GM19452 (cell line): ENCODE measurements around the gene POLR2J2.
A peak's percentile ranks its signal among the peaks of the same experiment; 100 is the strongest.
"Not testable (repeated sequence)": the region's sequence is repeated elsewhere in the genome, so short reads cannot be mapped to it uniquely, and the experiment has no call there.

Experiments used
- ATAC-seq: cut with Tn5 transposase; IDR thresholded peaks from one replicate; pipeline ENCODE4 v1.9.1; 2021; ENCODE audit not compliant: unreplicated experiment

The POLR2J2 gene

GRCh38 chr7:102671166-102671955 is at the start of gene POLR2J2:
Gene POLR2J2, minus strand, starts transcription at chr7:102671663. Its CDS starts 62 bp downstream, at chr7:102671601.
- ATAC-seq: peak; percentile 71

- ATAC-seq: not testable (repeated sequence)
These were observed 47.0 kb upstream of the POLR2J2 start for GRCh38 chr7:102718491-102718890.

GRCh38 chr7:102715718-102716117 is 44.3 kb upstream of the POLR2J2 start:
- peak; percentile 37 for ATAC-seq

GRCh38 chr7:102714774-102715522 is 43.5 kb upstream of the POLR2J2 start:
- not testable (repeated sequence) for ATAC-seq

DNA sequence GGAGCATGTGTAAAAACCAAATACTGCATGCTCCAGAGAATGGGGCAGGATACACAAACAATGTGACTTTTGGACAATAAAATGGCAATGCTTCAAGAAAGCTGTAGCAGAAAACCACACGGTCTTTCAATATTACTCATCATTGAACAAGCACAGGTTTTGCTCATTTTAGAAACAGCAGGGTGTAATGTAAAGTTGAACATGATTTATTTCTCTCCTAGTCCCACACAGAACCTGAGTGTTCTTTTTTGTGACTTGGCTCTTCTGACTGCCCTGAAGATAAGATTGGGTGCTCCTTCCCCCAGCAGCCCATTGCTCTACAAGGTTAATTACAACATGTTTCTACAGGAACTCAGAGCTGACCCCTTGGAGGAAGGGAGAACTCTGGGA is 42.2 kb upstream of the POLR2J2 start:
- peak; percentile 76 for ATAC-seq

- peak; percentile 84 for ATAC-seq
These were observed 41.7 kb upstream of the POLR2J2 start for GRCh38 chr7:102713011-102713690.

- not testable (repeated sequence) for ATAC-seq
These were observed 27.7 kb upstream of the POLR2J2 start for GRCh38 chr7:102698962-102699750.

DNA sequence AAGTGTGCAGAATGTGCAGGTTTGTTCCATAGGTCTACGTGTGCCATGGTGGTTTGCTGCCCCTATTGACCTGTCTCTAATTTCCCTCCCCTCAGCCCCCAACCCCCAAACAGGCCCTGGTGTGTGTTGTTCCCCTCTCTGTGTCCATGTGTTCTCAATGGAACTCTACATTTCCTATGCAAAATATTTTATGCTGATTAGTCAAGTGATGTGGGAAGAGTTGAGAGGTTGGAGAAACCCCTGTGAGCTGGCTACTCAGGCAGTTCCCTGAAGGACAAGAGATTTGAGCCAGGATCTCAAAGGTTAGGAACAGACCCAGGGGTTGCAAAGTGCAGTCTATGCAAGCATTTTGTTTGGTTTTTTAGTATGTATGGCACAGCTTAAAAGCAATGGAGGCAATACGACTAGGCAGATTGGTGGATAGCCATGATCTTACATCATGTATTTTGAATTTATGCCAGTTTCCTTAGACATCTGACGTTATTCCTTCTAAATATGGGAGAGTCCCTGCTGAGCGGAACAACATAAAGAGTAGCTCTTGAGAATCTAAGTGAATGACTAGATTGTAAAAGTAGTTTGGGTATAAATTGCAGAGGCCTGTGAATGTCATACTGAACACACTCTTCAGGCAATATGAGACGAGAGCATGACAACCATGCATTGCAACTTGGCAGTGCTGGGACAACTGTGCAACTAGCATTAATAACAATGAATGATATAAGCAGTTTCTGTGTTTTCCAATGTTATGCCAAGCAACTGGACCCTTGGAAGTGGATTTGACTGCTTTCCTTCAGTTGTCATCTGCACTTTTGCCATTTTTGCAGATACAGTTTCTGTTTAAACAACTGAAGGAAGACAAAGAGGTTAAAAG is 26.4 kb upstream of the POLR2J2 start:
- ATAC-seq: not testable (repeated sequence)

DNA sequence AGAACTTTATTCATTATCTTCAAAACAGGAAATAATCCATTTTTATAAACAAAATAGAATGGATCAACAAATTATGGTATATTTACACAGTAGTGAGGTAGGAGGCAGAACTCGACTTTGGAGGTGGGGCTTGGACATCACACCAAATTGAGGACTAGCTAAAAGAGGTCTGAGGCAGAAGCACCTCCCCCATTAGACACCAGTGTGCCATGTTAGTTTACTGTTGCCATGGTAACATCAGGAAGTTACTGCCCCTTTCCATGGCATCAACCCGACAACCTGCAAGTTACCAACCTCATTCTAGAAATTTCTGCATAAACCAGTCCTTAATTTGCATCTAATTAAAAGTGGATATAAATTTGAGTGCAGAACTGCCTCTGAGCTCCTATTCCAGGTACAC is 24.5 kb upstream of the POLR2J2 start:
- not testable (repeated sequence) for ATAC-seq

DNA sequence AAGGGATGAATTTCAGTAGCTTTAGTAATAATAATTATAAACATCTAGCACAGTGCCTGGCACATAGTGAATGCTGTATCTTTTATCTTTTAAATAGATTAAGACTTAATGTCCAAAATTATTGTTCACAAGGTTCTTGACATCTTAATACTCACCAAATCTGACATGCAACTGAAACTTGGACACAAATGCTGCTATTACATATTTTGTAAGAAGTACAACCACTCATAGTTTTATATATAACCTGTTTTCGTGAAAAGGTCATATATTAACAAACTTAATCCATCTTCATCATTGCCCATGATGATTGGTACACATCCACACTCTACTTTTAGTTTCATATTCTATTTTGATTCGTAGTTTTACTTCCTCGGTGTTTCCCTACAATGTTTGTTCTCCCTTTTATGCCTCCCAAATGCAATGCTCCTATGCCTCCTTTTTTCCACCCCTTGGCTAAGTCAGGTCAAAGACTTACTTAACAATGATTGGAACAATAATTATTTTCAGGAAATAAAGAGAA is 23.6 kb upstream of the POLR2J2 start:
- peak; percentile 61 for ATAC-seq

DNA sequence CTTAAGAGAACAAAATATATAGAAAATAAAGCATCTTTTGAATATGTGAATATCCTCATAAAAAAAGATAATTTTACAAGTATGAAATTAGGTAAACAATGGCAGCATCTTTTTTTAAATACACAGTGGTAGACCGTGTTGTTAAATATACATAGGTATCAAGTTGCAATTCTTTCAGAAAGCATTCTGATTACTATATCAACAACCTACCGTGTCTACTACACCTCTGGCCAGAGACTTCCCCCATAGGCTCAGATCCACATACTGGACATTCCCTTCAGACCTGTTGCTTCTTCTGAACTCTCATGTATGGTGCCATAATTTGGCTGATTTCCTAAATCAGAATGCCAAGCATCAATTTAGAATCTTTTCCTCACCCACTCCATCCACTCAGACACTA is 22.5 kb upstream of the POLR2J2 start:
- ATAC-seq: not testable (repeated sequence)

DNA sequence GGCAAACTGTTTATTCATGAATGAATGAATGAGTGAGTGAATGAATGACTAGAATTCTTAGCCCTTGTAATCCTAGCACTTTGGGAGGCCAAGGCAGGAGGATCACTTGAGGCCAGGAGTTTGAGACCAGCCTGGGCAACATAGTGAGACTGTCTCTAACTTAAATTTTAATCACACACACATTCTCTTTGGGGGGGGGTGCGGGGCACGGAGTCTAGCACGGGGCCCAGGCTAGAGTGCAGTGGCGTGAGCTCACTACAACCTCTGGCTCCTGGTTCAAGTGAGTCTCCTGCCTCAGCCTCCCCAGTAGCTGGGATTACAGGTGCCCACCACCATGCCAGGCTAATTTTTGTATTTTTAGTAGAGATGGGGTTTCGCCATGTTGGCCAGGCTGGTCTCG is 19.1 kb upstream of the POLR2J2 start:
- not testable (repeated sequence) for ATAC-seq

- peak; percentile 69 for ATAC-seq
These were observed 18.2 kb upstream of the POLR2J2 start for GRCh38 chr7:102689436-102690282.

DNA sequence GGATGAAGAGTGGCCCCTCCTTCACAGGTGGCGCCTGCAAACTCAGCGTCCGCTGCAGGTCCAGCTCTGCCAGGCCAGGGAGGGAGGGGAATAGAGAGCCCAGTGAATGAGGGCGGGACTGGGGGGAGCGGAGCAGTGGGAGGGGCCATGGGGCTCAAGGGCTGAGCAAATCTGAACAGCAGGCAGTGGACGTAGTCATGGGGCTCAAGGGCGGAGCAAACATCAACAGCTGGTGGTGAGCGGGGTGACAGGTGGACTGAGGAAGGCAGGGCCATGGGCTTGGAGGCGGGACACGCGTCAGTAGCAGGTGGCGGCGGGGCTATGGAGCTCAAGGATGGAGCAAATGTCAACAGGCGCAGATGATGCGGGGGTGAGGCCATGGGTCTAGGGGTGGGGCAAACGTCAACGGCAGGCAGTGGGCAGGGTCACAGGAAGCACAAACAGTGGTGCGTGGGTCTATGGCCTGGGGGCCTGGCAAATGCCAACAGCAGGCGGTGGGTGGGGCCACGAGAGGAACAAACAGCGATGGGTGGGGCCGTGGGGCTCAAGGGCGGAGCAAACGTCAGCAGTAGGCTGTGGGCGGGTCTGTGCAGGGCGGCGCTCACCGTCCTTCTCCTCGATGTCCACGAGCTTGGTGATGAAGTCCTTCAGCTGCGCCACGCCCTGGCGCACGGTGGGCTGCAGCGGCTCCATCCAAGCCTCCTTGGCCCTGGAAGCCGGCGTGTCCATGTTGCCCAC is 17.0 kb upstream of the POLR2J2 start:
- ATAC-seq: peak; percentile 68

- ATAC-seq: not testable (repeated sequence)
These were observed 11.1 kb upstream of the POLR2J2 start for GRCh38 chr7:102682560-102682959.

DNA sequence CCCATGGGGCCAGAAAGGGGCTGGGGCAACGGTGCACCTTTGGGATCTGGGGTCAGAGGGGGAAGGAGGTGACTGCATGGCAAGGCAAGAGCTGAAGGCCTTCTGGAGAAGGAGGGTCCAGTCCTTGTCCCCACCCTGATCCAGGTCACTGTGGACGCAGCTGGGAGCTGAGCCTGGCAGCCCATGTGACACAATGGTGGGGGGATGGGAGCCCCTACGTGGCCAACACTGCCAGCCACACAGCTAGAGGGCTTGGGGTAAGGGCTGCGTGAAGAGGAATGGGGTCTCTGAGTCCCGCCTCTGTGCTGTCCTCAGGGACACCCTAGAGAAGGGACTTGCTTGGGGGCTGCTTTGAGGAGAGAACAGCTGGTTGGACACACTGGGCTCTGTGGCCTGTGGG is 9.3 kb upstream of the POLR2J2 start:
- not testable (repeated sequence) for ATAC-seq

DNA sequence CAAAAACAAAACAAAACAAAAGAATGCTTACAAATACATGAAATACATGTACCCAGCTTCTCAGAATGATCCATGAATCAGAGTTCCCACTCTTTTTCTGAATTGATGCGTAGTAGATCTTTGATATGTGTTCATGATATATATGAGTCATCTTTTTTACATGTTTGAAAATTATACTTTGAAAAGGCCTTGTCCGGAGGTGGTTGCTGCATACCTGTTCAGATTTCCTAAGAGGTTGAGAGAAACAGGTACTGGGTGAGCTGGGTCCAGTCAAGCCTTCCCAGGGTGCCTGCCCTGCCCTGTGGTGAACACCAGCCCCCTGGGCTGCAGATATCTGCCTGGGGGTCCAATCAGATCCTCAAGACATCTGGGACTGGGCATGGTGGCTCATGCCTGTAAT is 4.1 kb upstream of the POLR2J2 start:
- ATAC-seq: not testable (repeated sequence)
